ENCODE results near the gene FOSL1.
A peak's percentile ranks its signal among the peaks of the same experiment; 100 is the strongest.

The FOSL1 gene

GRCh38 chr11:65863889-65864705 lies 36.1 kb downstream of the FOSL1 start:
- no peak for DNase-seq (ENCODE audit: low read depth, low spot score)

DNA sequence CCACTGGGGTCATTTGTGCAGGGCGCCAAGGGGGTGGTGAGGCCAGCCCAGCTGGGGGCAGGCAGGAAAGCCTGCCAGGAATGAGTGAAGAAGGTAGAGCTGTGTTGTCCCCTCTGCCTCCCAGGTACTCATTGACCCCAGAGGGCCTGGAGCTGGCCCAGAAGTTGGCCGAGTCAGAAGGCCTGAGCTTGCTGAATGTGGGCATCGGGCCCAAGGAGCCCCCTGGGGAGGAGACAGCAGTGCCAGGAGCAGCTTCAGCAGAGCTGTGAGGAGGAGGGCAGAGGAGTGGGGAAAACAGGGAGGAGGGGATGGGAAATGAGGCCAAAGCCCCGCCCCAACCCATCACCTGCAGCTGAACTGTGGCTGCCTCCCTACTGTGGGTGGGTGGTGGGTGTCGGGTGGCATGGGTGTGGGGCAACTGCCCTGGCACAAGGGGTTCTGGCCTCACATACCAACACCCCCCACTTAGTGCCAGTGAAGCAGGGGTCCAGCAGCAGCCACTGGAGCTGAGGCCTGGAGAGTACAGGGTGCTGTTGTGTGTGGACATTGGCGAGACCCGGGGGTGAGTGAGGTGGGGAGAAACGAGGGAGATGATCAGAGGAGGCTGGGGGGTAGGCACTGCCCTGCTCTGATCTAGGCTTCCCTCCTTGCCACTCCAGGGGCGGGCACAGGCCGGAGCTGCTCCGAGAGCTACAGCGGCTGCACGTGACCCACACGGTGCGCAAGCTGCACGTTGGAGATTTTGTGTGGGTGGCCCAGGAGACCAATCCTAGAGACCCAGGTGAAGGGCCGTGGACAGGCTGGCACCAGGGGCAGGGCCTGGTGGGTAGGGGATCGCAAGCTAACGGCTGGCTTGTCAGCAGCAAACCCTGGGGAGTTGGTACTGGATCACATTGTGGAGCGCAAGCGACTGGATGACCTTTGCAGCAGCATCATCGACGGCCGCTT lies 37.0 kb downstream of the FOSL1 start:
- DNase-seq (ENCODE audit: low read depth, low spot score), result no peak

DNA sequence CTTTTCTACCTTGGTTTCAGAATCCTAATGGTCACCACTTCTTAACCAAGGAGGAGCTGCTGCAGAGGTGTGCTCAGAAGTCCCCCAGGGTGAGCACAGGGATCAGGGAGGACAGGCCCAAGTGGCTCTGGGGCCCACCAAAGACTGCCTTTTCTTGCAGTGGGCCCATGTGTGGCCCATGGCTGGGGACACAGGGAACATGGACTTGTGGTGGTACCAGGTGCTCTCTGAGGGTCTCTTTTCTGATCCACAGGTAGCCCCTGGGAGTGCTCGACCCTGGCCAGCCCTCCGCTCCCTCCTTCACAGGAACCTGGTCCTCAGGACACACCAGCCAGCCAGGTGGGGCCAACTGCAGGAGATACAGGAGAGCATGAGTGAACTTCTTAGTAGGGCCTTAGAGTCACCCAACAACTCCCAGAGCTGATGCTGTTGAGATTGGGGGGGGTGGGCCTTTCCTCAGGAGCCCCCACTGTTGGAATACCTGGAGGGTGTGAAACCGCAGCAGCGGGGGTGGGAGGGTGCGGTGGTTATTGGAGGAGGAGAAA lies 37.9 kb downstream of the FOSL1 start:
- no peak for DNase-seq (ENCODE audit: low read depth, low spot score)

GRCh38 chr11:65861533-65862183 lies 38.5 kb downstream of the FOSL1 start:
- DNase-seq (ENCODE audit: low read depth, low spot score), result no peak

- no peak for DNase-seq (ENCODE audit: low read depth, low spot score)
Observed at GRCh38 chr11:65861165-65861505, 39.1 kb downstream of the FOSL1 start.

DNA sequence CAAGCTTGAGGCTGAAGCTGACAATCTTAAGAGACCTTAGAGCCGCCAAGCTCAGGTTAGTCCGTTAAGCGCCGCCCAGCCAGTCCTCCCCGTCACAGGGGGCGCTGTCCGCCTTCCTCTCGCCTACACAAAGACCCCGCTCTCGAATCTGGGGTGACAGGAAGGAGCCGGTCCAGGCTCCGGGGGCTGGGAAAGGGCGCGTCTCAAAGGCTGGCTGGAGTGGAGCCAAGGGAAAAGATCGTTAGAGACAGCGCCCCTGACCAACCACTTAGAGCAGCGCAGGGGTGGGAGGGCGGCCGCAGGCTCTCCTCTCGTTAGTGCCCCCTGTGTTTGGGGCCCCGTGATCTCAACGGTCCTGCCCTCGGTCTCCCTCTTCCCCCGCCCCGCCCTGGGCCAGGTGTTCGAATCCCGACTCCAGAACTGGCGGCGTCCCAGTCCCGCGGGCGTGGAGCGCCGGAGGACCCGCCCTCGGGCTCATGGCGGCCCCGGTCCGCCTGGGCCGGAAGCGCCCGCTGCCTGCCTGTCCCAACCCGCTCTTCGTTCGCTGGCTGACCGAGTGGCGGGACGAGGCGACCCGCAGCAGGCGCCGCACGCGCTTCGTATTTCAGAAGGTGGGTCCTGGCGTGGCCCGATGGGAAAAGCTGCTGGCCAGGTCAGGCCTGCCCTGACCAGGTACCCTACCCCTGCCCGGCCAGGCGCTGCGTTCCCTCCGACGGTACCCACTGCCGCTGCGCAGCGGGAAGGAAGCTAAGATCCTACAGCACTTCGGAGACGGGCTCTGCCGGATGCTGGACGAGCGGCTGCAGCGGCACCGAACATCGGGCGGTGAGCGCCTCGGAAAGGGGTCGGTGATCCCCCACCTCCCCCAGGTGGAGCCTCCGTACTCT lies 39.7 kb downstream of the FOSL1 start, which contains the start of gene MUS81:
Gene MUS81, plus strand, starts transcription at position 156 of the 887 bp plus-strand sequence. Its CDS starts 321 bp downstream, at position 477.
- DNase-seq (ENCODE audit: low read depth, low spot score), result peak; percentile 95

GRCh38 chr11:65859812-65860277 lies 40.3 kb downstream of the FOSL1 start:
- DNase-seq (ENCODE audit: low read depth, low spot score), result no peak

GRCh38 chr11:65859095-65859811 lies 40.9 kb downstream of the FOSL1 start:
- DNase-seq (ENCODE audit: low read depth, low spot score), result peak; percentile 97

DNA sequence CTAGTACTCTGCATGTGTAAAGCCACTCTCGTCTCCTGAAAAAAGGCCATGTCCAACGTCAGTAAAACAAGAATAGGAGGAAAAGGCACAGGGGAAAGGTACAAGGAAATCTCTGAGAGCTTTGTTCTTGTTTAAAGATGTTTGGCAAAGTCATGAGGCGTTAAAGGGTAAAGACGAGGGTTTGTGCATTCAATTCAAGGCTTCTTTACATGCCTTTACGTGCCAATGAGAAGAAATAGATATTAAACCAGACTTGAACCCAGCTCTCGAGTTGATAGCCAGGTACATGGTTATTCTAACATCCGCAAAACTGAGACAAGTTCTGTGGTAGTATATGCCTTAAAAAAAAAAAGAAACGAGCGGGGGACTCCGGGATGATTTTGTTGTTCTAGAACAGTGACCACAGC lies 41.5 kb downstream of the FOSL1 start:
- DNase-seq (ENCODE audit: low read depth, low spot score), result no peak

DNA sequence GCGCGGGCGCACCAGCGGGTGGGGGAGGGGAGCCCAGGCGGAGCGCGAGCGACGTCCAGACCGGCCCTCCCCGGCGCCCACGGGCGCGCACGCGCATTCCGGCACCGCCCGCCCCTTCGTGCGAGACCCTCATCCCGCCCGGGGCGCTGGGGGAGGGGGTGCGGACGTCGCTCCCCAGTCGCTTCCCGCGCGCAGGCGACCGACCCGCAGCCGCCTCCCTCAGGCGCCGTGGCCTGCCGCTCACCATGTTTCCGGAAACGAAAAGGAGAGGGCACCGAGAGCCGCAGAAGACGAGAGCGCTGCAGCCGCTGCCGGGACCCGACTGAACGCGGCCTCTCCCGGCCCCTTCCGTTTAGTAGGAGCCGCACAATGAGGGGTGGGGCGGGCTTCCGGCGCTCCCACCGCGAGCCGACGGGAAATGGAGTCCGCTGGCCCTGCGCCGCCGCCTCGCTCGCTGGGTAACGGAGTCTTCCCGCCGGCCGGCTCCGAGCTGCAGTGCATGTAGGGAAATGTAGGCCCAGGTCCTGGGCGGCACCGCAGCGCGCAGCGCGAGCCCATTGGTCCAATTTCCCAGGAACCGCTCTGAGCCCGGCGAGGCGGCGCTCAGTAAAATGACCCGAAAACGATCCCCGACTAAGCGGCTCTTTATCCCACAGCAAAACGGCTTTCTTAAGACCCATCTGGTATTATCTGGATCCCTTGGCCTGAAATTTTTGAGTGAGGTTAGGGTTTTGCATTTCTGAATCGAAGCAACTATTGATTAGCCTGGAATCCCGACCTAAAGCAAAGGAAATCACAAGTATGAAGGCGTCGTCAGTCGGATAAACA lies 42.1 kb downstream of the FOSL1 start, which contains the start of gene CFL1:
Gene CFL1, minus strand, starts transcription at position 328 of the 828 bp plus-strand sequence. Its CDS starts 81 bp downstream, at position 247.
- DNase-seq (ENCODE audit: low read depth, low spot score), result peak; percentile 92

- DNase-seq (ENCODE audit: low read depth, low spot score), result peak; percentile 41
Observed at GRCh38 chr11:65857500-65857852, 42.7 kb downstream of the FOSL1 start.

DNA sequence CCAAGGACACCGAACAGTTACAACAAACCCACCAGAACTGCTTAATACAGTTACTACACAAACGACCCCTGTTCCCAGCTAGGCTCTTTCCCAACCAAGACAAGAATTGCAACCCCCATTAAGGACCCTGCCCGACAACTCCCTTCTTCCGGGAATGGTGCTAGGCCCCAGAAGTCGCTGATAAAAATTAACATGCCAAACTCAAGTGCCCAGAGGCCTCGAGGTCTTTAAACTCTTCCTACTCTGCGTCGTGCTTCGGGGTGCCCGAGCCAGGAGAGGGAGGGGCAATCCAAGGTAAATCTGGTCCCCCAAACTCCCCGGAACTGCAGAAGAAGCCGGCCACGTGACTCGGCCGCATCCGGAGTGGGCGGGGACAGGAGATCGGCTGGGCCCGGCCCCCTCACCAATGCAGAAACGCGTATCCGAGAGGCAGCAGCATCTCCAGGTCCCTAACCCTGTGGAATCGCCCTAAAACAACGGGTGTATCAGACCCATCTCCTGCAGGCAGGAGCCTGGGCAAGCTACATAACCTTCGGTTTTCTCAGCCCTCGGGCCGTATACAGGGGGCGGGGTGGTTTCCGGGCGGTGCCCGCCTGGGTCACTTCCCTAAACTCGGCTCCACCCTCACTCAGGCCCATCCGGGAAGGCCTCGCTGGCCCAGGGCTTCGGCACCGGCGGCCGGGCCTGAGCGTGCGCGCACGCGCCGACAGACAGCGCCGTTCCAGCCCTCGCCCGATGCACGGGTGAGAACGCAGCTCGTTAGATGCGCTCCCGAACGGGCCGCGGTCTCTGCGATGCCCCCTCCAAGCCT lies 43.3 kb downstream of the FOSL1 start:
- DNase-seq (ENCODE audit: low read depth, low spot score), result peak; percentile 64

- DNase-seq (ENCODE audit: low read depth, low spot score), result no peak
Observed at GRCh38 chr11:65855927-65856363, 44.2 kb downstream of the FOSL1 start.

DNA sequence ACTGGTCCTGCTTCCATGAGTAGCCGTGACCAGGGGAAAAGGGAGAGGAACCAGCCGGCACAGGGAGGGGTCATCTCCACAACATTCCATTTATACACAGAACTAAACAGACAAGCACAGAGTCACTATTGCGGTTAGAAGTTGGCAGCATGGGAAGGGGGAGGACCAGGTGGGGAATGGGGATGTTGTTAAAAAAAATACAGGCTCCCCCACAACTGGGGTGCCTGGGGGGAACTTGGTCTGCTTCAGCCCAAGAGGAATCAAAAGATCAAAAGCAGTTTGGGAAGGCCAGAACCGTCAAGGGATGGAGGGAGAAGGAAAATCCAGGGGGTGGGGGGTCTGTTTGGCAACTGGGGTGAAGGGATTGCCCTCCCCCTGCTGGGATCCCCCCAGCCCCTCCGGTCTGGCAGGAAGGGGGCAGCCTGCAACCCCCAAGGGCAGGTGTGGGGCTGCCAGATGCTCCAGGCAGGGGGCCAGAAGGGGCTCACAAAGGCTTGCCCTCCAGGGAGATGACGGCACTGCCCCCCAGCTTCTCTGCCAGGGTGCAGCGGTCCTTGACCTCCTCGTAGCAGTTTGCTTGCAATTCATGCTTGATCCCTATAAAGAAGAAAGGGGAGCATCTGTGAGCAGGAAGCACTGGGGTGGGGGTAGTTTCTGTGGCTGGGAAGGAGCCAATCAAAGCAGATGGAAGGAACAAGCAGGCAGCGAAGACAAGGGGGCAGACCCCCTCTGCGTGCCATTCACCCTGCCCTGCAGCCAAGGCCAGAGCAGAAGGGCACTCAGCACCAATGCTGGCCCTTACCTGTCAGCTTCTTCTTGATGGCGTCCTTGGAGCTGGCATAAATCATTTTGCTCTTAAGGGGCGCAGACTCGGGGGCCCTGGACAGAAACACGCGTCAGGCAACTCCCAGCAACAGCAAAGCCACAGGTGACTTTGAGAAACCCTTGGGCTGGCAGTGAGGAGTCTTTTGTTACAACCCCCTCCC lies 45.0 kb downstream of the FOSL1 start:
- DNase-seq (ENCODE audit: low read depth, low spot score), result no peak

DNA sequence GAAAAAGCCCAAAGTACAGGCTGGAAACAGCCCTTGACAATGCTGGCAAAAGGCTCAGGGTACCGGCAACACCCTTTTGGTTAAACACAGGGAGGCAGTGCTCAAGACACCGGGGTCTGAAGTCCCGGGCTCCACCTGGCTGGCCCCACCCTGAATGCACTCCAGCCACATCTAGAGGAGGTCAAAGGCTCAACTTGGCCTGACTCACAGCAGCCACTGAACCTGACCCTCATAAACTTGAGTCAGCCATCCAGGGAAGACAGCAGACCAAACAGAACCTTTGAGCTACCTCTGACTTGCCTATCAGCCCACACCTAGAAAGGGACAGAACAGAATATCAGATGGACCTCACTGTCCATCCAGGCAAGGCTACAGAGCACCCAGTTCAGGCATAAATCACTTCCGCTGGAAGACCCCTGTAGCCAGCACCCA lies 46.0 kb downstream of the FOSL1 start:
- no peak for DNase-seq (ENCODE audit: low read depth, low spot score)

GRCh38 chr11:65853246-65853979 lies 46.8 kb downstream of the FOSL1 start:
- no peak for DNase-seq (ENCODE audit: low read depth, low spot score)

Data from activated naive CD8-positive, alpha-beta T cell treated with anti-CD3 and anti-CD28 coated beads, Interleukin-2, amount 50 U/mL, for 16 hours (primary cell).